Mucosa of descending colon (tissue), 3 donors: ENCODE results near the gene TFAP2D. TPM values are rescaled to one million over a fixed set of nuclear protein-coding genes. Genes with fewer than 3 reads are reported as not detected.

Source experiments
- ATAC-seq: fragments of 200-7000 bp; cut with Tn5 transposase; one replicate; pipeline ENCODE4 v1.9.1; 2020; ENCODE audit warnings: mild to moderate bottlenecking, moderate library complexity
- DNase-seq, 3 donors: peaks; one replicate each; pipeline ENCODE4 v3.0.0-alpha.2; 2020
- H3K36me3 ChIP-seq: fragments of 200-600 bp; one replicate; pipeline ENCODE4 v1.8.0; 2021; ENCODE audit warnings: low read depth, mild to moderate bottlenecking
- H3K4me1 ChIP-seq: fragments of 200-600 bp; one replicate; pipeline ENCODE4 v1.8.0; 2021; ENCODE audit warnings: low read depth, mild to moderate bottlenecking
- H3K4me3 ChIP-seq: fragments of 200-600 bp; one replicate; pipeline ENCODE4 v1.8.0; 2021; ENCODE audit warnings: mild to moderate bottlenecking
- H3K9me3 ChIP-seq: fragments of 200-600 bp; one replicate; pipeline ENCODE4 v1.8.0; 2021; ENCODE audit warnings: mild to moderate bottlenecking
- intact Hi-C, 2 donors: fragments of 100-400 bp; cut with DNase I in 1 of 2; cut with micrococcal nuclease in 1 of 2; formaldehyde crosslinking; loops; one replicate each; pipeline versions ENCODE4 v1.11.0 to v1.11.1; 2022; cut with DNase I, micrococcal nuclease
- total RNA-seq, 3 donors: library from RNA; stranded (reverse); fragmentation: NEBNext Ultra II Directional in 2 of 3; extraction: Animal tissue kit (Norgen Biotek cat#: 25700) in 2 of 3; gene quantifications; one replicate each; pipeline versions ENCODE4 v1.2.1 to v1.2.4, GENCODE V29; 2021 to 2023
- TF ChIP-seq, protein P1 (sequence below): fragments of 200-600 bp; IDR thresholded peaks from one replicate; pipeline ENCODE4 v1.8.0; 2022; ENCODE audit warnings: antibody characterized with exemption, mild to moderate bottlenecking
- donor health status: DM: no; HTN: no; CAD: no; lungs with moderate emphysema.
- donor health status: DM: no; HTN: no; CAD: no.
- donor health status: DM: no; HTN: yes; CAD: no.

Gene TFAP2D
- total RNA-seq, 3 donors from 2014 or later, result not detected

DNA sequence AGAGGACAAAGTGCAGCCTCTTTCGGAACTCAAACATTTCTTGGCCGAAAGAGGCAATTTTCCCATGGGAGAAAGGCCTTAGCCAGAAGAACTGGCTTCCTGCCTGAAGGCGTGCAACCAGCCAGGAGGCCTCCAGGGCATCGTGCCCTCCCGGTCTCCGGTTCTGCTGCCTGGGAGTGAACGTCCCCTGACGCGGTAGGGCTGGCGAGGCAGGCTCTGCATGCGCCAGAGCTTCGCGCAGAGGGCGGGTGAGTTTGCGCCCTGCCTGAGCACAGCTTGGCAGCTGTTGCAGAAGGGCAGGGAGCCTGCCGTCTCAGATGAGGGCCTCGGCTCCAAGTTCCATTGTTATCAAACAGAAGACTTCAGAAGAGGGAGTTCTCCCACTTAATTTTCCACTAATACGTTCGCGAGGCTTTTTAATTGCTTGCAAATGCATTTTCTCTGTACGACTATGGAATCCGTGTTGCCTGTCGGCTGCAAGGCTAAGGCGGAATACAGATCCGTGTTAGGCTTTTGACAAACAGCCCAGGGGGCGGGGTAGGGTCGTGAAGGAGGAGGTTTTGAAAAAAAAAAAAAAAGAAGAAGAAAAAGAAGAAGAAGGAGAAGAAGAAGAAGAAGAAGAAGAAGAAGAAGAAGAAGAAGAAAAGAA lies 5.5 kb upstream of the TFAP2D start:
- H3K4me1 ChIP-seq, result no peaks in the 10 kb centered on the region
- H3K9me3 ChIP-seq, result no peaks in the 10 kb centered on the region
- peak in 1 of 3 donors; percentile 48 for DNase-seq
- no peaks in the 10 kb centered on the region for H3K36me3 ChIP-seq
- TF ChIP-seq, protein P1, sequence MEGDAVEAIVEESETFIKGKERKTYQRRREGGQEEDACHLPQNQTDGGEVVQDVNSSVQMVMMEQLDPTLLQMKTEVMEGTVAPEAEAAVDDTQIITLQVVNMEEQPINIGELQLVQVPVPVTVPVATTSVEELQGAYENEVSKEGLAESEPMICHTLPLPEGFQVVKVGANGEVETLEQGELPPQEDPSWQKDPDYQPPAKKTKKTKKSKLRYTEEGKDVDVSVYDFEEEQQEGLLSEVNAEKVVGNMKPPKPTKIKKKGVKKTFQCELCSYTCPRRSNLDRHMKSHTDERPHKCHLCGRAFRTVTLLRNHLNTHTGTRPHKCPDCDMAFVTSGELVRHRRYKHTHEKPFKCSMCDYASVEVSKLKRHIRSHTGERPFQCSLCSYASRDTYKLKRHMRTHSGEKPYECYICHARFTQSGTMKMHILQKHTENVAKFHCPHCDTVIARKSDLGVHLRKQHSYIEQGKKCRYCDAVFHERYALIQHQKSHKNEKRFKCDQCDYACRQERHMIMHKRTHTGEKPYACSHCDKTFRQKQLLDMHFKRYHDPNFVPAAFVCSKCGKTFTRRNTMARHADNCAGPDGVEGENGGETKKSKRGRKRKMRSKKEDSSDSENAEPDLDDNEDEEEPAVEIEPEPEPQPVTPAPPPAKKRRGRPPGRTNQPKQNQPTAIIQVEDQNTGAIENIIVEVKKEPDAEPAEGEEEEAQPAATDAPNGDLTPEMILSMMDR, result no peak
- H3K4me3 ChIP-seq, result no peak overlapping the region
- no peak for ATAC-seq
- intact Hi-C loops, result no loop called here

DNA sequence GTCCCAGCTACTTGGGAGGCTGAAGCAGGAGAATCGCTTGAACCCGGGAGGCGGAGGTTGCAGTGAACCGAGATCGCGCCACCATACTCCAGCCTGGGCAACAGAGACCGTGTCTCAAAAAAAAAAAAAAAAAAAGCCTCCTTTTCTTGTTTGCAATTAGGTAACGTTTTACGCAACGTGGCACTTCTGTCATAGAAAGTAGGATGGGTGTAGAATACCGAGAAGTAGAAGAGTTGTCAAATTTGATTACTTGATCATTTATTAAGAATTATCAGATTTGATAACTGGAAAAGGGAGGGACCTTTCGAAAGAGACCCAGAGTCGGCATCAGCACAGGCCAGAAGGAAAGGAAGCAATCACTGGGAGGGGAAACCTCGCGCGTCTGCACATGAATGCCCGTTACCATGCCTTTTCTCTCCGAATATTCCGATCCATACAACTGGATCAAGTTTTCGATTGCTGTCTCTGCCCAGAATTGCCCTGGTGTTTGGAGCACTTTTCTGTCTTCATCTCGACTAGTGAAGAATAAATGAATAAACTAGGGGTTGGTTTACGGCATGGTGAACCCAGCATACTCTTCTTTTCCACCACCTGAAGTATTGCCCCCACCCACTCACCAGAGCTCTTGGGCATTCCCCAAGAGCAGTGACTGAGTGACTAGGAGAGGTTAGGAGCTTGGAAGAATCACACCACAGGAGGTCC lies 4.5 kb upstream of the TFAP2D start:
- ATAC-seq, result no peak
- TF ChIP-seq, protein P1, result no peak
- intact Hi-C loops, result no loop called here

DNA sequence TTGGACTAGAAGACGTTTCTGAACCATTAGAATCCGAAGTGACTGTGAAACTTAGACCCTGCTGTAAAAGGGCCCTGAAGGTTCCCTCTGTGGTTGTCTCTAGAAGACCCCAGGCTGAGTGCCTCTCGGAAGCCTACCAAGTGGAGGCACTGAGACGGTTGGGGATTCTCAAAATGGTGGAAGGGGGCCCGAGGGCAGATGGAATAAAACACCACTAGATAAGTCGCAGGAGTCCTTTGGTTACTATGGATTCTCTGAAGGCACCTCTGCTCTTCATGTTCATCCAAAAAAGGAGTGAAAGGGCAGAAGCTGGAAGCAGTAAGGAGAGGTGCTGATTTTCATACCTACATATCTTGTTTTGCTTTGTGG lies 4.0 kb upstream of the TFAP2D start:
- H3K36me3 ChIP-seq, result no peaks in the 10 kb centered on the region
- no peaks in the 10 kb centered on the region for H3K4me1 ChIP-seq
- DNase-seq (no peak), ATAC-seq (no peak)
- no peak overlapping the region for H3K4me3 ChIP-seq
- H3K9me3 ChIP-seq, result no peaks in the 10 kb centered on the region
- intact Hi-C loops, result no loop called here
- TF ChIP-seq, protein P1, result no peak

More for the DNA sequence above, 4.5 kb upstream of the TFAP2D start:
- no peaks in the 10 kb centered on the region for H3K4me1 ChIP-seq
- H3K4me3 ChIP-seq, result no peak overlapping the region
- H3K9me3 ChIP-seq, result no peaks in the 10 kb centered on the region
- DNase-seq, result no peak
- no peaks in the 10 kb centered on the region for H3K36me3 ChIP-seq

DNA sequence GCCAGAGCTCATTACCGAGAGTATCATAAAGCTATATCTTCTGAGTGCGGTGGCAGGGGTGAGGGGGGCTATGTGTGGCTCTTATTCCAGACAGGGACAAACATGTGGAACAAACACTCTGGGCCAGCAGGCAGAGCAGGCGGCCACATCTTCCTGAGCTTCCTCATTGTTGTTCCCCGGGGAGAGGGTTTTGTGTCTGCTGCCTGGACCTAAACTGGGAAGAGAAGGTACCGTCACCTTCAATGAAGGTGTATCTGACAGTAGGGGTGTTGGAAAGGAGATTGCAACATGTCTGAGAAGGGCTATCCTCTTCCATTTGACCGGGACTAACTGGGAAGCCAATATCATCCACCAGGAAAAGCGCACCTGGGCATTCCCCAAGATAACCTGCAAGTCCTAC lies 1.6 kb upstream of the TFAP2D start:
- no peaks in the 10 kb centered on the region for H3K4me1 ChIP-seq
- DNase-seq (no peak), ATAC-seq (no peak)
- no peaks in the 10 kb centered on the region for H3K36me3 ChIP-seq
- TF ChIP-seq, protein P1, result no peak
- H3K9me3 ChIP-seq, result no peaks in the 10 kb centered on the region
- intact Hi-C loops, result no loop called here
- H3K4me3 ChIP-seq, result no peak overlapping the region

DNA sequence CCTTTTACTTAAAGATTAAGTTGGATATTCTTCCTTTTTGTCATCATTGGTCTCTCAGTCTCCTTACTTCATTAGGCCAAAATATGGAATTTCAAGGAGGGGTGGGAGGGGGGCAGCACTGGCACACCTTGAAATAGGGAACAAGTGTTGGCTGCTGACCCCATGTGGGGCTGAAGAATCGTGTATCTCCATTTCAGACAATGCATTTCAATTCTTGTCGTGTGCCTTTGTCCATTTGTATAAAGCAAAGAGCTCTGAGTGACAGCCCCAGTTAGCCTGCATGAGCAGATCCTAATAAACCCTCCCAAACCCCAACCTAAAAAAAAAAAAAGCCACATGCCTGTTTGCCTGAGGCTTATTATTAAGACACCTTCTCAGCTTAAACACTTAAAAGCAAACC lies 1.0 kb upstream of the TFAP2D start:
- TF ChIP-seq, protein P1, result no peak
- intact Hi-C loops, result no loop called here
- H3K9me3 ChIP-seq, result no peaks in the 10 kb centered on the region
- no peaks in the 10 kb centered on the region for H3K4me1 ChIP-seq
- H3K36me3 ChIP-seq, result no peaks in the 10 kb centered on the region
- no peak overlapping the region for H3K4me3 ChIP-seq
- no peak for DNase-seq
- no peak for ATAC-seq
